Head of caudate nucleus (tissue), 42 donors: ENCODE measurements around the gene CYP26C1.

ENCODE experiments used
- DNase-seq, 42 donors: peaks; one replicate each; pipeline versions ENCODE4 v3.0.0 to v3.0.0-alpha.2; 2020 to 2021; ENCODE audit warnings: mixed read lengths in 7 of 42
- intact Hi-C: fragments of 100-400 bp; cut with DNase I; formaldehyde crosslinking; loops from one replicate; pipeline ENCODE4 v1.15.0; 2022

The CYP26C1 gene

GRCh38 chr10:93059975-93060886 is at the start of gene CYP26C1:
Gene CYP26C1, plus strand, starts transcription at chr10:93060798. Its CDS starts 466 bp downstream, at chr10:93061264.
- intact Hi-C loops, result no loop called here
- DNase-seq, result no peak

DNA sequence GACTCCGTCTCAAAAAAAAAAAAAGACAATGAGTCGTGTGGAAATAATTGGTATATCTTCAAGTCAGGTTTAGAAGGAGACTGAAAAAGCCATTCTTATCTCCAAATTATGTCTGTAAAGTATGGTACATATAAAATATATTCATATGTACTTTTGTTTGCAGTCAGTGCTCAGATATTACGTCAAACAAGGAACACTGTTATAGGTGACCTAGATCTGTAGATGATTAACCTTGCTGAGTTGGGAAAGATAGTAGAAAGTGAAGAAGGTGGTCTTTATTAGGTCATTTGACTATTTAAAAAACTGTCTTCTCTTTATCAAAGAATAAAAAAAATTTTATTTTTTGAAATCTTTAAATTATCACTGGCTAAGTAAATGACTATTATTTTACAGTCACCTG is 44.9 kb upstream of the CYP26C1 start:
- intact Hi-C loops, result no loop called here
- DNase-seq, result no peak

DNA sequence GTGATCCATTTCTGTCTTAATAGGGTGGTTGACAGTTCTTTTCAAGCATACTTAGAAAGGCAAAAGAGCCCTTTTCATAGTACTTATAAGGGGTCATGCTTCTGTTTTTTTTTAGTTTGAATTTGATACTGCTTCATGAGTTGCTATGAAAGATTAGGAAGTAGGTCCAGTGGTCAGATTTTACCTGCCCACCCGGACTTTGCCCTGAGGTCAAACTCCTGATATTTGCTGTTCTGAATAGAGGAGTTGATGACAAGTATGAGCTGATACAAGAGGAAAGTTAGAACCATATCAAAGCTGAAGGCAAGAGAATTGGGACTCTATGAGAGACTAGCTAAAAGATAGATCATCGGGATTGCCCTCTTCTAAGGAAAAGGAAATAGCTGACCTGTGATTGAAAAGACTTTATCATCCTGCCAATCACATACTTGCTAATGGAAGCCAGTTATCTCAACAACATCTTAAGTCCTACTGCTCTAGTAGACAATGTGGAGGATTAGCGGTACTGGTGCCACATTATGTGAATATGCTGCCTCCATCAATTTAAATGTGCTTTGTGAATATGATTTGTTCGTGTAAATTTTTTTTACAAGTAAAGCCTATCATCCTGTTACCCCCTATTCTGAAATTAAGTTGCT is 37.5 kb upstream of the CYP26C1 start:
- intact Hi-C loops, result no loop called here
- no peak for DNase-seq

- intact Hi-C loops, result no loop called here
- DNase-seq, result no peak
These were observed 34.5 kb upstream of the CYP26C1 start for GRCh38 chr10:93026072-93026471.

DNA sequence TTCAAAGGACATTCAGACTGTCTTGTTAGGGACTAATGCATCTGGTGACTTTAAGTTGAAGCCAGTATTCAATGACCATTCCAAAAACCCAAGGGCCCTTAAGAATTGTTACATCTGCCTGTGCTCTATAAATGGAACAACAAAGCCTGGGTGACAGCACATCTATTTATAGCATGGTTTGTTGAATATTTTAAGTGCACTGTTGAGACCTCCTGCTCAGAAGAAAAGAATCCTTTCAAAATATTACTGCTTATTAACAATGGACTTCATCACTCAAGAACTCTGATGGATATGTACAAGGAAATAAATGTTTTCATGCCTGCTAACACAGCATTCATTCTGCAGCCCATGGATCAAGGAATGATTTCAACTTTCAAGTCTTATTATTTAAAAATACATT is 33.1 kb upstream of the CYP26C1 start:
- intact Hi-C loops, result no loop called here
- DNase-seq, result no peak

GRCh38 chr10:93028883-93029282 is 31.7 kb upstream of the CYP26C1 start:
- DNase-seq, result no peak
- intact Hi-C loops, result no loop called here

GRCh38 chr10:93030409-93030808 is 30.2 kb upstream of the CYP26C1 start:
- DNase-seq, result no peak
- intact Hi-C loops, result no loop called here

- no peak for DNase-seq
- intact Hi-C loops, result no loop called here
These were observed 28.3 kb upstream of the CYP26C1 start for GRCh38 chr10:93032105-93032808.

DNA sequence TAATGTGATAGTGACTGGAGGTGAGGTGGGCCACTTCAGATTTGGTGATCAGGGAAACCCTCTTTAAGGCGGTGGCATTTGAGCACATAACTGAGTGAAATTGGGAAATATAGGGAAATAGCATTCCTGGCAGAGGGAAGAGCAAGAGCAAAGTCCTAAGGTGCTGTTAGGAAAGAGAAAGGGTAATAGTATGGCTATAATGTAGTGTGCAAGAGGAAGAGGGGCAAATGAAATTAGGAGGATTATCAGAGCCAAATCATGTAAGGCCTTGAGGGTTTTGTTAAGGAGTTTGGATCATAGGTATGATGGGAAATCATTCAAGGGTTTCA is 27.8 kb upstream of the CYP26C1 start:
- intact Hi-C loops, result no loop called here
- DNase-seq, result no peak

DNA sequence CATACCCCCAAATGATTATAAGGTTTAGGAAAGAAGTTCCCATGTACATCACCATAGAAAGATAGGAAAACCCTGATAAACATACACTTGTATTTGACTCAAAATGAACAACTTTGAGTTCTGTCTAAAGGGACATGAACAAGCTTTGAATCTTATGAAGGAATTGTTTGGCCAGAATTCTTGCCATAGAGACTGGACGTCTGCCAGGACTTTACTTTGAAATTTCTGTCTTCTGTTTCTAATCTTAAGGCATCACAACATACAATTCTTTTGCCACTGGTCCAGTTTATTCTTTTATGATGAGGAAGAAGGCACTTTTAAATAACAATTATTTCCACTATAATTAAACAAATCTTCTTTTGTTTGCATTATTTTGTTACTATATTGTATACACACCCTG is 26.2 kb upstream of the CYP26C1 start:
- intact Hi-C loops, result no loop called here
- no peak for DNase-seq

- intact Hi-C loops, result no loop called here
These were observed 21.5 kb upstream of the CYP26C1 start for GRCh38 chr10:93039110-93039509.

GRCh38 chr10:93039721-93040120 is 20.9 kb upstream of the CYP26C1 start:
- peak in 4 of 42 donors; percentile 6 to 26 (median 19) for DNase-seq
- intact Hi-C loops, result no loop called here

More at GRCh38 chr10:93039110-93039509, 21.5 kb upstream of the CYP26C1 start:
- DNase-seq, result no peak

GRCh38 chr10:93054486-93054885 is 6.1 kb upstream of the CYP26C1 start:
- intact Hi-C loops, result no loop called here
- DNase-seq, result no peak

DNA sequence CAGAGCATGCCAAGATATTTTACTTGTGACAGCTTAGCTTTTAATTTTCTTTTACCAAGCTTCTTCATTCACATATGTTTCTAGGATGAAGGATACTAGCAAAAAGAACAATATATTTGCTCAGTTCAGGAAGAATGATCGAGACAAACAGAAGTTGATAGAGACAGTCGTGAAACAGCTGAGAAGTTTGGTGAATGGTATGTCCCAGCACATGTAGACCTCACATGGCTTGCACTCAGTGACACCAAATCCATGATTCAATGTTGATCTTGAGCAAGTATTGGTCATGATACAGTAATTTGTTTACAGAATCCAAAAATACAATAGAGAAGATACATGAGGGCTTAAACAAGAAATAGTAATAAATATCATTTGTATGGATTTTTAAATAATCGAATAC is 2.5 kb upstream of the CYP26C1 start:
- intact Hi-C loops, result no loop called here
- DNase-seq, result no peak

DNA sequence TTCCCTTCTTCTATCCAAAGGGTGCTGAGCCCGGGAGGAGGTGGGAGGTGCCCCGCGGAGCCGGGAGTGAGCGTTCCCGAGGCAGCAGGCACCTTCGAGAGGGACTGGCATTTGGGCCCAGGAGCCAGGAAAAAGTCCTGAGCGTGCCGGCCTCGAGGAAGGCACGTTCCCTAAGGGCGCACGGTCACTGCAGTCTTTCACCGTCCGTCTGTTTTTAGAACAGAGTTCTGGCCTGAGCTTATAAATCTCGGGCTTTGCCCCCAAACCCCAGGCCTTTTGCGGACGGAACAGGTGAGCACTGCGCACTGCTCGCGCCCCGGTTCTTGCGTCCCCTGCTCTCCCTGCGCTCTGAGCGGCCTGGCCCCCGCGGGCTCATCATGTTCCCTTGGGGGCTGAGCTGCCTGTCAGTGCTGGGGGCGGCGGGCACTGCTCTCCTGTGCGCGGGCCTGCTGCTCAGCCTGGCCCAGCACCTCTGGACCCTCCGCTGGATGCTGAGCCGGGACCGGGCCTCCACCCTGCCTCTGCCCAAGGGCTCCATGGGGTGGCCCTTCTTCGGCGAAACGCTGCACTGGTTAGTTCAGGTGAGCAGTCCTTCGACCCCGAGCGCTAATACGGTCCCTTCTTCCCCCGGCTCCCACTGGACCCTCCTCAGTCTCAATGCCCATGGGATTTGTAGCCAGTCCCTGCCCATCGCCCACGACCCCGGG is 442 bp downstream of the CYP26C1 start:
- DNase-seq, result no peak
- intact Hi-C loops, result no loop called here

DNA sequence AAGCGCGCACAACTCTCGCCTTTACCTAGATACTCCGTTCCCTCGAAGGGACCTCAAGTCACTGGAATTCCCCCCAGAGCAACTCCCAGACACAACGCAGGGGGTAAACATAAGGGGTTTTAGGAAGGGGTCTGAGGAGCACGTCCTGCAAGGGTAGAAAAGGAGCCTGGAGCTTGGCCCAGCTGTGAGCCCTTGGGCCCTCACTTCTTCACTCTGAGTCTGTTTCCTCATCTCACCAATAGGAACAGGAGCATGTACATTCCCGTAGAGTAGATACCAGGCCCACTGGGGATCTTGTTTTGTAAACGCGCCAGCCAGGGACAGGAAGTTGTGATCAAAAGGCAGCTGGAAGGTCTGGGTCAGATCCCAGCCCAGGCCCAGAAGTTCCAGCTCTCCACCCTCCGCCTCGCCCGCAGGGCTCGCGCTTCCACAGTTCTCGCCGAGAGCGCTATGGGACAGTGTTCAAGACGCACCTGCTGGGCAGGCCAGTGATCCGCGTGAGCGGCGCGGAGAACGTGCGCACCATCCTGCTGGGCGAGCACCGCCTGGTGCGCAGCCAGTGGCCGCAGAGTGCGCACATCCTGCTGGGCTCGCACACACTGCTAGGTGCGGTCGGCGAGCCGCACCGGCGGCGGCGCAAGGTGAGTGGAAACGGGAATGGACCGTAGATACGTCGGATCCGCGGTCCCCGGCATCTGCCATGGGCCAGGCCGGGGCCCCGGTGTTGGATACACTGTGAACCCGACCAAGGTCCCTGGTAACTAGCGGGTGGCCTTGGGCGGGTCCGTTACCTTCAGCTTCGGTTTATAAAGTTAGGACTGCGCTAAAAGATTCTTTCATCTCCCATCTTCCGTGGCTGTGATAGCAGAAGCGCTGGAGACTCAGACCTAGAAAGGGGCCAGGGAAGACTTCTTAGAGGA is 1.3 kb downstream of the CYP26C1 start:
- intact Hi-C loops, result no loop called here
- no peak for DNase-seq

- intact Hi-C loops, result no loop called here
- no peak for DNase-seq
These were observed 2.0 kb downstream of the CYP26C1 start for GRCh38 chr10:93062514-93063143.
